Muscle of back (tissue), 13 donors: ENCODE measurements around the gene SLC5A7. TPM values are rescaled to one million over a fixed set of nuclear protein-coding genes. Genes with fewer than 3 reads are reported as not detected.

ENCODE experiments used
- DNase-seq, 3 donors: peaks; one replicate each; pipeline versions ENCODE4 v3.0.0 to v3.0.0-alpha.2; 2013
- long read RNA-seq, 9 donors: transcript quantifications; one replicate each; lab custom pipeline, GENCODE V29; 2026
- polyA plus RNA-seq, 10 donors: library from polyadenylated mRNA; unstranded; fragments of 120-200 nt; gene quantifications; one replicate each; pipeline ENCODE4 v1.2.1, GENCODE V29; 2013; ENCODE audit not compliant: insufficient read length in 10 of 10

The SLC5A7 gene
- under 1 TPM in 9 of 10 donors, not detected in 1; 0.07 to 0.47 (median 0.22) TPM for polyA plus RNA-seq
- long read RNA-seq, donor 1, result 0 reads
- long read RNA-seq, donor 2, result 0 reads
- long read RNA-seq, donor 3, result 0 reads
- long read RNA-seq, donor 4, result 0 reads
- long read RNA-seq, donor 5, result 0 reads
- long read RNA-seq, donor 6, result 0 reads
- long read RNA-seq, donor 7, result 0 reads
- long read RNA-seq, donor 8, result 0 reads
- long read RNA-seq, donor 9, result 0 reads

DNA sequence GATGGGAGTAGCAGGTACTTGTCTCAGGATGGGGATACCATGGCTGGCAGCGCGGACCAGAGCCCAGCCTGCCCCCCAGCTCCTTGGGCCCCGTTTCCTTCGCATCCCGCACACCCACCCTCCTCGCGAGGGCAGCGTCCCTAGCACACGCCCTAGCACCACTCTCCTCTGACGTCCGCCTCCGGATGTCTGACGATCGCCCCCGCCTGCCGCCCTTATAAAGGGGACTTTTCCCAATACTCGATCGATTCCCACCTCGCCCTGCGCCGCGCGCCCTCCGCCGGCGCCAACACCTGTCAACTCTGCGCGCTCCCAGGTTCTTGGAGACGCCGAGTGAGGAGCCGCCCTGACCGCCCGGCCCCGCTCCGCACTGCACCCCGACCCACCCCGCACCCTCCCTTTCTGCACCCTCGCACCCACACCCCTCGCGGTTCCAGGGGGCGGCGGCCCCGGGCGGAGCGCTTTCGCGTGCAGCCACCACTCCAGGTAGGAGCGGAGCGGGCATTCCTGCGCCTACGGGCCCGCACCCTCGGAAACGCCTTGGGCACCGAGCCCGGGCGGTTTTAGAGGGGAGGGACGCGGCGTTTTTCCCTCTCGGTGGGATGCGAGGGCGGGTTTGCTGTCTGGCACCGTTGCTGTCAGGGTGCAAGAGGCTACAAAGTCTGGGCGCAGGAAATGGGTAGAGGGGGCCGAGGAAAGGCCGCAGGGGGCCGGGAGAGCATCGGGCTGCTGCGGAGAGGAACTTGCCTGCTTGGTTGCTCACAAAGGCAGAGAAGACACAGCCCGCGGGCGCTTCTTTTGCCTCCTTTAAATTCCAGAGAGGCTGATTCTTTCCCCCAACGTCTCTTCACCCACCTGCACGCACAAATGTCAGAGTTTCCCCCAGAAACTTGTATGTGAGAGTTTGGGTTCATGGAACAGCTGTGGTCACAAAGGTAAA, at the start of gene SLC5A7:
Gene SLC5A7, plus strand, starts transcription at position 247 of the 940 bp plus-strand sequence. CDS start 1,632 bp downstream, outside the sequence.
- no peak for DNase-seq

DNA sequence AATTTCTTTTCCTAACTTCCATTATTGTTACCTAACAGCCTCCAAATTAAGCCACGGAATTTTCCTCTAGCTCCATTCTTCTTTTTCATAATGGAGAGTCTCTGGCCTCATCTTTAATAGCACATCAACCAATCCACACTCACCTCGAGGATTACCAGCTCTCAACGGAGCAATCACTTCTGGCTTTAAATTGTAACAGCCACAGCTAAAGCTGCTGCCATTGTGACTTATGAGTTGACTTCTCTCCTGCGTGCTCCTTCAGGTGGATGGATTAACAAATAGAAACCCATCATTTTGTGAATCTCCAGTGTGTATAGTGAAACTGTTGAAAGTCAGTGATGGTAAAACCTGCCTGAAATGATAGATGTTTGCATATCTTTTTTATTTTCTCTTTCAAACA, 24.9 kb upstream of the SLC5A7 start:
- DNase-seq, result no peak

DNA sequence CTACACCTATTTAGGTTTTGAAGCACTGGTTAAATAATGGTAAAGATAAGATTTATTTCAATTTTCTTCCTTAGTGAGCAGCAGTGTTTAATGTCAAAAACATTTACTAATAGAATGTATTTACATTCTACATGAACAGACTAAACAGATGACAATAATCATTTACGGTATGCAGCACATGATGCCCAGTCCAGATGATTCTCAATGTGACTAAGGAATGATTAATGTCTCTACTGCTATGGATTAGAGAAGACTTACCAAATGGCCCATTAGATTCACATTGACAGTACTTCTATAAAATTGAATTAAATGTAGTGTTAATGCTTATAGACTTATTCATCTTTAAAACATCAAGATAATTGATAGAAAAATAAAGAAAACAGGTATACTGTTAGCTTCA, 22.1 kb upstream of the SLC5A7 start:
- DNase-seq, result no peak

DNA sequence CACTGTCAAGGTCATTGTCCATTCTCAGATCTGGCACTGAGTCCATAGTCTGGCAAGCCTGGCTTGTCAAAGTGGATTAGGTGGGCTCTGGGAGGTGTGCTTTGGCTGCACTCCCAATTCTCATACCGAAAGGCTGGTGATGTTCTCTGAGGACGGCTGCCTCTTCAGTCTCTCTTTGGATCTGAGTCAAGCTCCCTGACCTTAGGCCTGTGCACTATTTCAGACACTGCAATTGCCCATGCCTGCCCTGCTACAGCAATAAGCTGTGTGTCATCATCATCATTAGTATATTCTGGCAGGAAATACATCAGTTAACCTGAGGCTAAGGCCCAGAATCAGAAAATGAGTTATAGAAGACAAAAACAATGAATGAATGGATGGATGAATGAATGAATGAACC, 1.6 kb upstream of the SLC5A7 start:
- no peak for DNase-seq

DNA sequence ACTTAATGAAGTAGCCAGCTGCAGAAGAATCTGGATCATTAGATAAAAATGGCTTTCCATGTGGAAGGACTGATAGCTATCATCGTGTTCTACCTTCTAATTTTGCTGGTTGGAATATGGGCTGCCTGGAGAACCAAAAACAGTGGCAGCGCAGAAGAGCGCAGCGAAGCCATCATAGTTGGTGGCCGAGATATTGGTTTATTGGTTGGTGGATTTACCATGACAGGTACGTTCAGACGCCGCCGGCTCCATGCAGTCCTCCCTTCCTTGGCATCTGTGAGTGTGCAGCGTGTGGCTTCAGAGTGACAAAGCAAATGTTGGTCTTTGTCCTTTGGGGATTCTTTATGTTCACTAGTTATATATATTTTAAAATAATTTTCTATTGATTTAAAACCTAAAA, 1.8 kb downstream of the SLC5A7 start:
- no peak for DNase-seq

DNA sequence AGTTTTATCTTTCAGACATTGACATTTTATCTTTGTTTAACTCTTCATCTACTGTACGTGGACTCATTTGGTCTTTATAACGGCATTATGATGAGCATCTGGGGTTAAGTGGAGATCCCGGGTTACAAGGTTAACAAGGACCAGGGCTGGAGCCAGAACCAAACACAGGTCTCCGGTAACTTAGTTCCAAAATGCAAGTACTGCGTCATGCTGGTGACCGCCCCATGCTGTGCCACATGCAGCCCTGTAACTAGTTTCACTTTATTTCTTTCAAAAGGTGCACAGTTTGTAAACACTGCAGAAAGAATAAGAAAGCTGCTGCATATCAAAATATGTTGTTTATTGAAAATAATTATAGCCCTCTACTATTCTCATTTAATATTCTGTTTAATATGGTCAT, 3.1 kb downstream of the SLC5A7 start:
- DNase-seq, result no peak

DNA sequence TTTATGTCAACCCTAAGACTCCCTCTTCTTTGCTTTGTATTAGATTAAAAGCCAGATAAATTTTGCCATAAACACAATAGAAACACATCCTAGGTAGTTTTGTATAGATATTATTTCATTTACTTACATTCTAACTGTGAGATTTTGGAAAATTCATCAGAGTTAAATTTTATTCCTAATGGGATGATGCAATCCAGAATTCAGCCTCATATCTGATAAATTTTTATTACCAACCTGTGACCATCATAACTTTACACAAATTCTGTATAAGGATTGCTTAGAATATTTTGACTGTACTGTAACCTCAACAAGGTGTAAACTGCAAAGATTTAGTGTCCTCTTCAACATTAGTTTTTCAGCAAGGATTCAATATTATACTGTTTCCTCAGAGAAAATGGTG, 4.4 kb downstream of the SLC5A7 start:
- DNase-seq, result no peak

DNA sequence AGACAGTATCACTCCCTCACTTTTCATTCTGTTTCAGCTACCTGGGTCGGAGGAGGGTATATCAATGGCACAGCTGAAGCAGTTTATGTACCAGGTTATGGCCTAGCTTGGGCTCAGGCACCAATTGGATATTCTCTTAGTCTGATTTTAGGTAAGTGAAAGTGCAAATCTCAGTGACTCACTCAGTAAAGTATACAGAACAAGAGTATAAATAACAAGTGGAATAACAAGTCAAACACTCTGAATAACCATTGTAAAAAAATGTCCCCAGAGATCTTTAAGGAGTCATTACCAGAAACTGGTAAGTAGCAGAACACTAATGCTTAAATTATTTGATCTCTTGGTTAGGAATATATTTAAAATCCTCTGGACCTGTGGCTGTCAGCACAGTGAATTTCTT, 5.7 kb downstream of the SLC5A7 start:
- DNase-seq, result no peak

DNA sequence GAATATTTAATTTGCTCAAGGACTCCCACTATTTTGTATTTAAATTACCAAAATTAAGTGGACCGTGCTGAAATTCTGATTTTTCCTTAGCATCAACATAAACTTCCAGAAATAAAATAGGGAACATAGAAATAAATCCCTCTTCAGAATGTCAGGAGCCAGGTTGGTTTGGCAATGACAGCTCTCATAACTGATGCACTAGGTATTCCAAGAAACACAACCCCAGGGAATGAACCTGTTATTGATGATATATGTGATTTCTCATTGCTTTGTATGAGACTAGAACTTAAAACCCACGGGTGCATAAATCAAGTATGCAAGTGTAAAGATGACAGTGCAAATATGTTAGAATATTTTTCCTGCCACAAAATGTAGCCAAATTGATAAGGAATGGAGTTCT, 12.8 kb downstream of the SLC5A7 start:
- DNase-seq, result no peak

DNA sequence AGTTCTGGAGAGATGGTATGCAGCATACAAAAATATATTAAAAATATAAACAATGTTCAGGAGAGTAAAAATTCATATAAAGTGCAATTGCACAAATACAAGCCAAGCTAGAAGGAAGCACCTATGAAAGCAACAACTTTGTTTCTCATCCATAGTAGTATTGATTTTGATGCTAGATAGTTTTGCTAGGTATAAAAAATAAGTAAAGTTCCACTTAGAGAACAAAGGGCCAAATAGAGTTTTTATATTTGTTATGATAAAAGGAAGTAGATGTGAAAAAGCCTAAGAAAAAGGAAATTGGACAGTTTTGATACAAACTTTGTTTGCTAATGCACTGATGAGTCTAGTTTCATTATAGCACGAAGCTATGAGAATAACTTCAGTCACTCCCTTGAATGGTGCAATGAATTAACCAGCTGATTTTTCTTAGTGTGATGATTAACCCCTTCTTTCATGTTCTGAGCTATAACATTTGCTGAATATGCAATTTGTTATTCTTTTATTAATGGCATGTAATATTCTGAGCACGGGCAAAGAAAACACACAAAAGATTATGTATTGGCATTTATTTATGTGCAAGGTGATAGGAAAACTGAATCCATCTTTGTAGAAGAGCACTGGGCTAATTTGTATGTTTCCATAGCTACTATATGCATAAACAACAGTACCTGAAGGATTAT, 24.7 kb downstream of the SLC5A7 start:
- no peak for DNase-seq

DNA sequence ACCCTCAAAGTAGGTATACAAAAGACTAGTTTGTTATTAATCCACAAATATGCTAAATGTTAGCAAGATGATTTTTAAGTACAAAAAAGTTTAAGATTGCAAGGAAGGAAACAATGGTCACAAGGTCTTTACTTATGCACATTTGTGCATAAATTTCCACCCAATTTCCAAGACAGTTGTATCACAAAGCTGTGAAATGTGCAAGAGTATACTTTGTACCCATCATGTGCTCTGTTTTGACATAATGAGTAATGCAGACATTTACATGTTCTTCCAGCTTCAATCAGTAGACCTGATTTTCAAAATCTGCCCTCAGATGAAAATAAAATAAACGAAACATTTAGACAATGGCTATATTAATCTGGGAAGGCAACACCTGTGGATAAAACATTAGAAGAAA, 27.0 kb downstream of the SLC5A7 start:
- DNase-seq, result no peak

DNA sequence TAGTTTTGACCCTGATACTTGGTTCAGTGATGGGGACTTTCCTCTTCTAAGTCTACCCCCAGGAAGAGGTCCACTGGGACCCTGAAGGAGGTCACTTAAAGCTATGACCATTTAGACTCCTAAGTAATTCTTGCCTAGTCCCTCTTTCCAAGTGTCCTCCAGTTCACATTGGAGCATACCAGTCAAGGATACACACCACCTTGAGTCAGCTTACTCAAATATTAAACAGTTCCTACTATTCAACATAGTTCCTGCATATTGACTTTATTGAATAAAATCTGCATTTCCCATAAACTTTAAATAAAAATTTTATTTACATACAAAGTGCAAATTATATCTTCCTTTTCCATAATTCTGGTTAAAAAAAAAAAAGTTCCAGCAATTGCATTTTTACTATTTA, 36.3 kb downstream of the SLC5A7 start:
- no peak for DNase-seq

DNA sequence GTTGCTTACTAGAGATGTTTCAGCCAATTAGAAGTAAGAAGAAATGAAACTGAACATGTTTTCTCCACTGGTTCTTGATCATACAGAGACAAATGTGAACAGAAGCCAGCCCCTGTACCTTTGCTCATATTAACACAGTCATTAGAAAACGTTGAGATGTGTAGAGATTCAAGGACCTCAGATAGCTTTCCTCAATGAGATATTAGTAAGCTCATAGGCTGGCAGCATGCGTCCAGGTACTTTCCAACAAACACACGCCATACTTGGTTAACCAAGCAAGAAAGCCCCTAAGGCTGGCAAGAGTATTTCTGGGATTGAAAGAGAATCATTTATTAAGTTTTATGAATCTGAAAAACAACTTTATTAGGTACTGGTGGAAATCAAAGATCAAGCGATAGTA, 37.5 kb downstream of the SLC5A7 start:
- DNase-seq, result no peak

DNA sequence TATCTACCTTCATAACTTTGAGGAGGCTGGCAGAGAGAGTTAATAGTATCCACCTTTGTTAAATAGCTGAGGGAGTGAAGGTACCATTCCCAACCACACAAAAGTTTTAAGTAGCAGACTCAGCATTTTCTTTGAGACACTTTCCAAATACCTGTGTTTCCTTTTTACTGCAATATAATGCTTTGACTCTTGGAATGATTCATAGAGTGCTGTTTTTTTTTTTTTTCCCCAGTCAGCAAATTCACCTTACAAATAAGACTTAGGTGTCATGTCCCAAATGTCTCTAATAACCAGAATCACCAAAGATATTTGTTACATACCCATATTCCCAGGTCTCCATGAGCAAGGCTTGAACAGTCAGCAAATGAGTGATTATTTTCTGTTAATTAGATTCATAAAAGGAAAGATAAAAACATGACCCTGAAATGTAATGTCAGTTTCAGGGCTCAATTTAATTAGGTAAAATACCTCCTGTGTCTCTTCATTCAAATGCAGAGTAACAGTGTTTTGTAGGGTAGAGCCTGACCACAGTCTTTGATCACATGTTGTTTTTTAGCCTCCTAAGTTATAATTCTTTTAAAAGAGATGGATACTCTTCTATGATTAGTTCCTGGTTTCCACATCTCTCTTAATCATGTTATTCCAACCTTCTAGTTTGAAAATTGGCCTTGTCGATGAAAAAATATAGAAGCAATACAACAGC, 39.9 kb downstream of the SLC5A7 start:
- DNase-seq, result no peak

DNA sequence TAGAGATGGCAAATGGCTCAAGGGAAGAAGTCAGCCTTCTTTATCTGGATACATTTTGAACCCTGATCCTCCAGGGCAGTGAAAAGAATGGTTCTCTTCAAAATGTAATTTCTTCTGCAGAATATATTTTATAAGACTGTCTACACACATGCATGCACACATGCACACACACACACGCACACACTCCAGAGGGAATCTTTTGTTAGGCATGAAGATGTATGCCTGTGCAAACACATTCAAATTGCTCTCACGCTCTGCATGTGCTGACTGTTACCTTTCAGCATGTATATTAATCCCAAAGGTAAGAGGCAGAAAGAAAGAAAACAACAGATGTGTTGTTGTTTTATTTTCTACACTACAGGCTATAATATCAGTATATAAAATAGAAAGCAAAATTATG, 43.2 kb downstream of the SLC5A7 start:
- peak; percentile 5 to 51 (median 9) for DNase-seq

DNA sequence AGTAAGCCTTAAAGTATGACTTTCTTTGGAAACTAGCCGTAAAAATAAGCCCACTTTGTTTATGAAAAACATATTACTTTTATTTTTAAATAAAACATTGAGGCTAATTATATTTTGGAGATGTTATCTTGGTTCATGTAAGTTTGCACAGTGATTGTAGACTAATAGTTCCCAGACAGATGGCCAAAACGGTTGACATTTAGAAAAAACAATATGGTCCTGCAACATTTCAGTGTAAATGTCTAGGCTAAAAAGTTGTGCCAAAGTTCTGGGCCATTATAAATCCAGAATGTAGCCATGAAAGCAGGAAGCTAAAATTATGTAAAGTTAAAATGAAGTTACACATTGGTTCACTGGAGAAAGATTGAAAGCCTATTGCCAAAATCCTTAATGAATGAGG, 43.6 kb downstream of the SLC5A7 start:
- peak; percentile 2 to 35 (median 4) for DNase-seq

DNA sequence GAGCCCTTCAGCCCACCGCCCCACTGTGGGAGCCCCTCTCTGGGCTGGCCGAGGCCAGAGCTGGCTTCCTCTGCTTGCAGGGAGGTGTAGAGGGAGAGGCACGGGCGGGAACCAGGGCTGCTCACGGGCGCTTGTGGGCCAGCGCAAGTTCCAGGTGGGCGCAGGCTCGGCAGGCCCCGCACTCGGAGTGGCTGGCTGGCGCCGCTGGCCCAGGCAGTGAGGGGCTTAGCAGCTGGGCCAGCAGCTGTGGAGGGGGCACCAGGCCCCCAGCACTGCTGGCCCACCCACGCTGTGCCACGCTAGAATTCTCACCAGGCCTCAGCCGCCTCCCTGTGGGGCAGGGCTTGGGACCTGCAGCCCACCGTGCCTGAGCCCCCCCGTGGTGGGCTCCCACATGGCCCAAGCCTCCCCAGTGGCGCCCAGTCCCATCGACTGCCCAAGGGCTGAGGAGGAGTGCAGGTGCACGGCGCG, 45.2 kb downstream of the SLC5A7 start:
- no peak for DNase-seq

DNA sequence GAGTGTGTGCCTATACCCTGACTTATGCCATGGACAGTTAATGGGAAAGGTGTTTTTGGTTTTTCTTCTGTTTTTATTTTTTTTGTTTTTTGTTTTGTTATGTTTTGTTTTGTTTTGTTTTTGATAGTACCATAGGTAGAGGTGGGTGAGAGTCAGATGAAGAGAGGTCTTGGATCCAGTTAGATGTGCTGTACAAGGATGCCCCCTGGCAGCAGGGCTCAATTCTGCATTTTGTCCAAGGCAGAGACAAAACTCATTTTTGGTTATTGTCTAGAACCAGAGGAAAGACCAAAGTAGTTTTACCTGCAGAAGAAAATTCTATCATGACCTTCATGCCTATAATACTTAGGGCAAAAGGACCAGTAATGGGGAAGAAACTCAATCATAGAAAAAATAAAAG, 48.5 kb downstream of the SLC5A7 start:
- no peak for DNase-seq

DNA sequence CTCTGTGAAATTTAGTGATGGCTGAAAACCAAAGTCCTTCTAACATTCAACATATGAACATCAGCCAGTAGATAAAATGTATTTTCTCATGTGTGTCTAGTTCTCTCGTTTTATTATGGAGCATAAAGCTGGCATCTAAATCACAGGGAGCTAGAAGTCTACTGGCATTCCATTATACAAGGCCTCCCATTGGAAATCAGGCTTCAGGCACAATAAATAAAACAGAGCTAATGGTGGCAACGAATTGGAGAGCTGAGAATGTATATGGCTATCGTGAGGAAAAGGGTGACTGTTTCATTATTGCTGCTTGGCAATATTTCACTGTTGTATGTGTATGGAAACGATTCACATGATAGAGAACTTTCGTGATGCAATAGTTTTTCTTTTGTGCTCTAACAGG, 62.4 kb downstream of the SLC5A7 start:
- no peak for DNase-seq

DNA sequence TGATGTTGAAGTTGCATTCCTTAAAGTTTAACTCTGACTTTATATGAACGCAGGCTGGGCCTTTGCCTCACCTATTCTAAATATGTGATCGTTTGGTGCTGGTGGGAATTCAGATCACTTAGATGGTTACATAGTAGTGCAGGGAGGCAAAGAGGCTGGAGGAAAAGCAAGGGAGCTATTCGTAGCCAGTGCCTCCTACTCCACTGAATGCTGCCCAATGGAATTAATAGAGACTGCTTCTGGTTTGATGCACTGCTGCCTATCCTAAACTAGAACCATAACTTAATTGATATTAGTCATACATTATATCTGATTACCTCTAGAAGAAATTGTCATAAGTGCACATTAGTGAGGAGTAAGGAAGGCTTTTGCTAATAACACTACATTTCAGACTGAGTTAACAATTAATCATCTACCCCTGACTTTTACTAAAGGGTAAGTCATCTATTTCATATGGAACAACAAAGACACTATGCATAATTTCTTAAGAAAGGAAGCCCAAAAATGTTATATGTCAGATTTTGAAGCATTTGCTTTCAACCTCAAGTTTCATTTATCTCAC, 72.3 kb downstream of the SLC5A7 start:
- DNase-seq, result no peak

DNA sequence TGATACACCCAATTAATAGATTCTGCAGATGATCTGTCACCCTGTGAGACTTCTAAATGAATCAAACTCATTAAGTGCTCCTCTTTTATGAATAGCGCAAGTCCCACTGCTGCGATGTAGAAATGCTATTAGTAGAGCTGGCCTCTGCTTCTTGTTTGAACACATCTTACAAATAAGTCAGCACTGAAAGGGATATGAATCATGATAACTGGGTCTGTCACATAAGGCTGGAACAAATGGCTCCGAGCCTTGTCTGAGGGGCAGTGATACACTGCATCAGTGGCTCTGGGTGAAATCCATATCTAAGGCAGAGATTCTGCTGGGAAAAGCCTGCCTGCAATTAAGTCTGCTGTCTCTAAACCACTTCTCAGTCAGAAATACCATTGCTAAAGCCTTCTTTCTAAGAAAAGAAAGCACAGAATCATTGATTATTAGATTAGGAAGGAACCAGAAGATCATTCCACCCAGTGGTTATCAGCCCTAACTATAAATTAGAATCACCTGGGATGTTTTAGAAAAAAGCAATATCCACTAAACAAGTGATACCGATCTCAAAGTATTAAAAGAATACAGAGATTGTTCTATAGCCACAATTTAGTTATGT, 75.2 kb downstream of the SLC5A7 start:
- DNase-seq, result no peak
